Right lobe of liver (tissue), 4 donors: ENCODE data around the gene EXD2.

ENCODE experiments used
- POLR2A ChIP-seq: fragments of 450-650 bp; IDR thresholded peaks from one replicate; pipeline ENCODE4 v1.6.1; 2017; ENCODE audit warnings: antibody characterized with exemption, mild to moderate bottlenecking
- TF ChIP-seq, protein P1 (sequence below), 4 donors: fragments of 200-600 bp in 3 of 4; fragments of 450-650 bp in 1 of 4; IDR thresholded peaks; one replicate each; pipeline versions ENCODE4 v1.5.1 to v1.8.0; 2016 to 2022; ENCODE audit warnings: antibody characterized with exemption in 4 of 4, mild to moderate bottlenecking in 2 of 4
- donor health status: DM: no; HTN: no; CAD: no.
- donor health status: DM: no; HTN: no; CAD: no.
- donor health status: DM: no; HTN: yes; CAD: no.

DNA sequence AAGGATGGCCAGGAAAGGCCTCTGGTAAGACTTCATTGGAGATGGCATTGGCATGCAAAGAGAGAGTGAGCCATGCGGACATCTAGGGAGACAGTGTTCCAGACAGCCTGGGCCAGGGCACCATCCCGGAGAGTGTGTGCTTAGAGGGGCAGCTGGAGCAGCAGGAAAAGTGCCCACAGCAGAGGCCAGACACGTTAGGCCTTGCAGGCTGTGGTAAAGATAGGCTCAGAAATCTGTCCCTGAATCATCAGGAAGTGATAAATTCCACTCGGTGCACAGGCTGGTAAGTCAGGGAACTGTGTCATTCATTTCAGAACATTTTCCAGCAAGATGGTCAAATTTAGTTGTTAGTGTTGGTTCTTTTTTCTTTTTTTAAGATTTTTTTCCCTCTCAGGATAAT lies 77.5 kb downstream of the EXD2 start:
- TF ChIP-seq, protein P1, sequence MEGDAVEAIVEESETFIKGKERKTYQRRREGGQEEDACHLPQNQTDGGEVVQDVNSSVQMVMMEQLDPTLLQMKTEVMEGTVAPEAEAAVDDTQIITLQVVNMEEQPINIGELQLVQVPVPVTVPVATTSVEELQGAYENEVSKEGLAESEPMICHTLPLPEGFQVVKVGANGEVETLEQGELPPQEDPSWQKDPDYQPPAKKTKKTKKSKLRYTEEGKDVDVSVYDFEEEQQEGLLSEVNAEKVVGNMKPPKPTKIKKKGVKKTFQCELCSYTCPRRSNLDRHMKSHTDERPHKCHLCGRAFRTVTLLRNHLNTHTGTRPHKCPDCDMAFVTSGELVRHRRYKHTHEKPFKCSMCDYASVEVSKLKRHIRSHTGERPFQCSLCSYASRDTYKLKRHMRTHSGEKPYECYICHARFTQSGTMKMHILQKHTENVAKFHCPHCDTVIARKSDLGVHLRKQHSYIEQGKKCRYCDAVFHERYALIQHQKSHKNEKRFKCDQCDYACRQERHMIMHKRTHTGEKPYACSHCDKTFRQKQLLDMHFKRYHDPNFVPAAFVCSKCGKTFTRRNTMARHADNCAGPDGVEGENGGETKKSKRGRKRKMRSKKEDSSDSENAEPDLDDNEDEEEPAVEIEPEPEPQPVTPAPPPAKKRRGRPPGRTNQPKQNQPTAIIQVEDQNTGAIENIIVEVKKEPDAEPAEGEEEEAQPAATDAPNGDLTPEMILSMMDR (IDR thresholded peaks at IDR 0.05): no peak
- TF ChIP-seq POLR2A: no peak
